ENCODE results near the gene TMEM87B.

DNA sequence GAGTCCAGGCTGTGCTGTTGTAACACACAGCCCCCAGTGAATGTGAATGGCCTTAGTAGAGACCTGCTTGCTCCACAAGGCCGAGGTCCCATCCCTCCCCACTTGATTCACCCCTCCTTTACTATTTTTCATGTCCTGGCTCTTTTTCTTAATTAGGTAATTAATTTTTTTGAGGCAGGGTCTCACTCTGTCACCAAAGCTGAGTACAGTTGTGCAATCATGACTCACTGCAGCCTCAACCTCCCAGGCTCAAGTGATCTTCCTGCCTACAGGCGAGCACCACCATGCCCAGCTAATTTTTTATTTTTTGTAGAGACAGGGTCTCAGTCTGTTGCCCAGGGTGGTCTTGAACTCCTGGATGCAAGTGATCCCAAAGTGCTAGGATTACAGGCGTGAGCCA lies 102.4 kb downstream of the TMEM87B start:
- TF ChIP-seq YY1 (IDR thresholded peaks at IDR 0.05; ENCODE audit: insufficient read depth, insufficient read length) = no peak
- TF ChIP-seq SUZ12 (IDR thresholded peaks at IDR 0.05; ENCODE audit: extremely low read depth, insufficient read depth, insufficient read length) = no peak
